ENCODE measurements around the gene LARP1.
"Not testable (repeated sequence)": the region's sequence is repeated elsewhere in the genome, so short reads cannot be mapped to it uniquely, and the experiment has no call there.

Gene LARP1

GRCh38 chr5:154824070-154824469 lies 68.9 kb downstream of the LARP1 start:
- DNase-seq (ENCODE audit: low read depth in 2 of 2) = no peak

DNA sequence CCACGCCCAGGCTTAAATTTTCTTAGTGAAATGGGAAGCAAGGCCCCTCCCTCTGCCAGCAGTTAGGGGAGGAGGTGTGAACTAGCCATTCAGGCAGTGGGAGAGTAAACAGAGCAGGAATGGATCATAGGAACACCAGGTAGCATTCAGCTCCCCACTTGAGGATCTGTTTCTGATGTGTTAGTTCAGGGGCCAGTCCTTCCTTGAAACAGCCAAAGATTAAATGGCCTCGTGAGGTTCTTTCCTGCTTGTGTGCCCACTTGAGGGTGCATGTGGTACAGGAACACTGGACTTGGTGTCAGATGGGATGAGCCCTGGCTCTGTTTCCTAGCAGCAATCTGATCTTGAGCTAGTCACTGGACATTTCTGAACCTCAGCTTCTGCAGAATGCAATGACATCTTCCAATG lies 74.0 kb downstream of the LARP1 start:
- DNase-seq (ENCODE audit: low read depth in 2 of 2) = no peak

DNA sequence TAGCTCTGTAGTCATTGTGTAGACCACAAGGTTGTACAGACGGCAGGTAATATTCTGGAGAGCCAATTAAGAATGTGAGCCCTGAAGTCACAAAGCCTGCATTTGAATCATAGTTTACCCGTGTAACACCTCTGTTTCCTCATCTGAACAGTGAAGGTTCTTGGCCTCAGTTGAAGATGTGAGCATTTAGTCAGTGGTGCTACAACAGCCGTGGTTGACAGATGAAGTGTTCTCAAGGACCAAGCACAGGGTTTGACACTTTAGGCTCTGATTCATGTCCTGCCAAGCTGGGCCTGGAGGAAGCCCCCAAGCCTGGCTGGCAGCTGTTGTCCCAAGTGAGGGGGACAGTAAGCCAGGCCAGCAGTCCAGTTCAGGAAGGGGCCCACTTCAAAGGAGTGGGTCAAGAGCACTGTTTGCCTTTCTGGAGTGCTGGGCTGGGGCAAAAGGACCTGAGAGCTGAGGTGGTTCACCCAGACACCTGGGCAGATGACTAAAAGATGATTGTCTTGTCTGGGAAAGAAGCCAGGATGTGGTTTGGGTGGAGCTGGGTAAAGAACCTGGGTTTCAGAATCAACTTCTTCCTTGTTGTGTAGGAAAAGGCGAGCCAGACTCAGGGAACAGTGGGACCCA lies 74.5 kb downstream of the LARP1 start:
- DNase-seq (ENCODE audit: low read depth in 2 of 2) = no peak

DNA sequence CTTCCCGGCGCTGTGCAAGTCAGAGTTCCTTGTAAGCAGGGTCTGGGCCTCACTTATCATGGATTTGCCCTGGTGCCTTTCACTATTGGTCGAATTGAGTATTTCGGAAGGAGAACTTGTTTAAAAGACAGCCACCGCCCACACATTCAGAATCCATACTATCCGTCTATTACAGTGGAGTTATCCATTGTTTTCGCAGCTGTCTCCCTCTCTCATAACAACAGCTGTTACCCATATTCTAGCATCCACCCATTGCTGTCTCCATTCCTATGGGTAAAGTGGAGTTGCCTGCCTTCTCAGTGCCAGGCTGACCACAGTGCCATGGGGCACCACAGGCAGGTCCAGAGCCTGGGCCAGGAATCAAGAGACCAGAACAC lies 75.0 kb downstream of the LARP1 start:
- no peak for DNase-seq (ENCODE audit: low read depth in 2 of 2)

DNA sequence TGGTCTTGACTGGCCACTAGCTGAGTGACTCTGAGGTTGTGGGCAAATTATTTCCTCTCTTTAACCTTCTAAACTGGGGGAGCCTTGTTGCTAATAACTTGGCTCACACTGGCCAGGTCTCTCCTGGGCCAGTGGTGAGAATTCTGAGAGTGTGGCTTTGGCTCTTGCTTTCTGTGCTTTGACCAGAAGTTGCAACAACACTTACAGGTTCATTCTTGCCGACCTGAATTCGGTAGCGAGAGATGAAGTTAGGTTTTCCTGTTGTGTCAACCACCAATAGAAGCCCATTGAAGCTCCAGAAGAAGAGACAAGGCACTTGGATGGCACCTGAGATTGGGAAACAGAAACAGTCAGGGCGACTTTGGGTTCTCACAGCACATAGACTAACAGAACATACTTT lies 75.4 kb downstream of the LARP1 start:
- no peak for DNase-seq (ENCODE audit: low read depth in 2 of 2)

DNA sequence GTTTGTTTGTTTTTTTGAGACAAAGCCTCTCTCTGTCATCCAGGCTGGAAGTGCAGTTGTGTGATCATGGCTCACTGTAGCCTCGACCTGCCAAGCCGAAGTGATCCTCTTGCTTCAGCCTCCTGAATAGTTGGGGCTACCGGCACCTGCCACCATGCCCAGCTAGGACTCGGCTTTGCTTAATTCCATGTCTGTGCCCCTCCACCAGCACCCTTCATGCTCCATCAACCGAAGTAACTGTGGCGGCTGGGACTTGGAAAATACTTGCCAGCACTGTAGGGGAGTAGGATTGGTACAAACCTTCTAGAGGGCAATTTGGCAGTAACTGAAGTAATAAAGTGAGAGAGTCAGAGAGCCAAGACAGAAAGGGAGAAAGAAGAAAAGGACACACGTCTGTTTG lies 76.3 kb downstream of the LARP1 start:
- no peak for DNase-seq (ENCODE audit: low read depth in 2 of 2)

DNA sequence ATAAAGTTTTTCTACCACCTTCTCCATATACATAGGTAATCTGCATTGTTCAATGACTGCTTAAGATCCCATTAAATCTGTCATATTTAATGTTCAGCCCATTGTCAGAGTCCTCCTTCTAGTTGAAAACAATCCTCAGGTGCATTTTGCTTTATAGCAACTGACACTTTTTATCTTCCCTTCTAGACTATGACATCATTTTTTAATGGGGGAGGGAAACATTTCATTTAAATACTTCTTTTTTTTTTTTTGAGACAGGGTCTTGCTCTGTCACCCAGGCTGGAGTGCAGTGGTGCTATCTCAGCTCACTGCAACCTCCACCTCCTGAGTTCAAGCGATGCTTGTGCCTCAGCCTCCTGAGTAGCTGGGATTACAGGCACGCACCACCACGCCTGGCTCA lies 77.6 kb downstream of the LARP1 start:
- not testable (repeated sequence) for DNase-seq (ENCODE audit: low read depth in 2 of 2)

- no peak for DNase-seq (ENCODE audit: low read depth in 2 of 2)
These were observed 78.9 kb downstream of the LARP1 start for GRCh38 chr5:154834053-154834452.

GRCh38 chr5:154835701-154836052 lies 80.5 kb downstream of the LARP1 start:
- not testable (repeated sequence) for DNase-seq (ENCODE audit: low read depth in 2 of 2)

DNA sequence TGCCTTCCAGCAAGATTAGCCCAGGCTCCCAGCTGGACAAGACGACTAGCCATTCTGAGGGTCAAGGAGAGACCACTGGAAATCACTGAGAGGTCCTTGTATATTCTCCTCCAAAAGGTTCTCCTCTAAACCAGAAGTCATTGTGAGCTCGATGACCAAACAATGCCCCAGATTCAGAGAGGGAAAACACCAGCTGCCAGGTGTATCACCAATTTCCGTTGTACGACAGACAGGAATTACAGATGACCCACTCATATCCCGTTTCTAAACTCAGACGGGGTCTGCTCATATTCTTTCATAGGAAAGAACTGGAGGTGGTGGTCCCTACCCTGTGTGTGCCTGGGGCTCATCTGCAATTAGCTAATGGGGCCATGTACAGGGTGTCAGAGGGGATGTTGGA lies 81.0 kb downstream of the LARP1 start:
- DNase-seq (ENCODE audit: low read depth in 2 of 2) = no peak

GRCh38 chr5:154837009-154837901 lies 82.1 kb downstream of the LARP1 start:
- DNase-seq (ENCODE audit: low read depth in 2 of 2) = no peak

DNA sequence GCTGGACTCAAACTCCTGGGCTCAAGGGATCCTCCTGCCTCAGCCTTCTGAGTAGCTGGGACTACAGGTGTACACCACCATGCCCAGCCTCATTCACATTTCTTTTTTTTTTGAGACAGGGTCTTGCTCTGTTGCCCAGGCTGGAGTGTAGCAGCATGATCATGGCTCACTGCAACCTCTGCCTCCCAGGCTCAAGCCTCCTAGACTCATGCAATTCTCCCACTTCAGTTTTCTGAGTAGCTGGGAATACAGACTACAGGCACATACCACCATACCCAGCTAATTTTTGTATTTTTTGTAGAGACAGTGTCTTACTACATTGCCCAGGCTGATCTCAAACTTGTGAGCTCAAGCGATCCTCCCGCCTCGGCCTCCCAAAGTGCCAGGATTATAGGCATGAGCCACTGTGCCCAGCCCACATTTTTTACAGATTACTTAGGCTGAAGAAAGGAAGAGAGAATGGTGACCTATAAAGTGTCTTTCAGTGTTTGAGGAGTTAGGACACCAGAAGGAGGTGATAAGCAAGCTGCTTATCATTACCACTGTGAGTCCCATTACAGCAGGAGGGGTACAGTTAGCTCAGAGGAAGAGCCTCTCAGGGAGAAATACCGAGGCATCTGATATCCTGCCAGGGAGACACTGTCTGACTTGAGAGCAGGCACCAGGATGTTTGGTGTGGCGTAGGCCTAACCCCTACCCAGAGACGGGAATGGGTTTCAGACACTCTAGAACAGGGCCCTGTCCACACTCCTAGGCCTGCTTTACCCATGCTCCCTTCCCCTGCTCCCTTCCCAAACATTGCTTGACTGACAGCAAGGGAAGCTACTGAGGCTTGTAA lies 85.5 kb downstream of the LARP1 start:
- DNase-seq (ENCODE audit: low read depth in 2 of 2) = no peak

DNA sequence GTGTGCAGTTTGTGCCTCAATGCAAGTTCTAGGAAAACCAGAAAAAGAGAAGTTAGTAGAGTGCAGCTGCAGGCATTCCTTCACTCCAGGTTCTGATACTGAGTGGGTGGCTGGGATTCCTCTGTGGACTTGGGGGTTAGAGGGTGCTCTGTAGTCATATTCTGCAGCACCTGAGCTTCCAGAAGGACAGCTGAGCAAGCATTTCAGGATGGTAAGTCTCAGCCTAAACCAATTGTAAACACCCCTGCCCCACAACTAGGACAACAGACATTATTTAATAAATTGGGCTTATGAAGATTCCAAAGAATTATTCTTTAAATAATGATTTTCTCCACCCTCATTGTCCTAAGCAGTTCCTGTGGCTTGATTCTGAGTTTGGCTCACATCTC lies 86.1 kb downstream of the LARP1 start:
- DNase-seq (ENCODE audit: low read depth in 2 of 2) = no peak

DNA sequence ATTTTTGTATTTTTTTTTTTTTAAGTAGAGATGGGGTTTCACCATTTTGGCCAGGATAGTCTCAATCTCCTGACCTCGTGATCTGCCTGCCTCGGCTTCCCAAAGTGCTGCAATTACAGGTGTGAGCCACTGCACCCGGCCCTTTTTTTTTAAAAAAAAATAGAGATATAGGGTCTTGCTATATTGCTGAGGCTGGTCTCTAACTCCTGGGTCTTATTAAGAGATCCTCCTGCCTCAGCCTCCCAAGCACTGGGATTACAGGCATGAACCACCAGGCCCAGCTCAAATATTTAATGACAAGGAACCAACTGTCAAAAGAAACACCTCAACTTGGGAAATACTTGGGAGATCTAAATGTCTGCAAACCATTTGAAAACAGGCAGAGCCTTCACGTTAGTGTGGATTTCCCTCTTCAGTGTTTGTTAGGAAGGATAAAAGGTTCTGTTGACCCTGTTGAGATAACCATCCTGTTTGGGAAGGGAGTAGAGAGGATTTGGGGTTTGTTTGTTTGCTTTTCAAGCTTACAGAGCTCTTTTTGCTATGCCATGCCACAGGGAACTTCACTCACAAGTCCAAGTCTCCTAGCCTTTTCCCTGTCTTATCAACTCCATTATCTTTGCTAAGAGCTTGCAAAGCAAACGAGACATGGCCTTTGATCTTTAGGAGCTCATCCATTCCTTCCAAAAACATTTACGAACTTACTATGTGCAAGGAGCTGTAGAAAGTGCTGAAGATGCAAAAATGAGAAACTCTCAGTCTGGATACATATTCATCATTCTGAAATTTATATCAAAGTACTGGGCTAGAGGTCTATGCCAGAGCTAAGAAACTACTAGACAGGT lies 87.7 kb downstream of the LARP1 start:
- no peak for DNase-seq (ENCODE audit: low read depth in 2 of 2)

GRCh38 chr5:154844809-154845208 lies 89.6 kb downstream of the LARP1 start:
- DNase-seq (ENCODE audit: low read depth in 2 of 2) = no peak

- no peak for DNase-seq (ENCODE audit: low read depth in 2 of 2)
These were observed 94.1 kb downstream of the LARP1 start for GRCh38 chr5:154849264-154849785.

- DNase-seq (ENCODE audit: low read depth in 2 of 2) = no peak
These were observed 94.6 kb downstream of the LARP1 start for GRCh38 chr5:154849791-154850201.

GRCh38 chr5:154850255-154851062 lies 95.3 kb downstream of the LARP1 start, which contains the start of gene FAXDC2:
TSS of gene FAXDC2 (minus strand) at chr5:154850603. CDS start at chr5:154838178, 12,425 bp downstream.
- no peak for DNase-seq (ENCODE audit: low read depth in 2 of 2)

DNA sequence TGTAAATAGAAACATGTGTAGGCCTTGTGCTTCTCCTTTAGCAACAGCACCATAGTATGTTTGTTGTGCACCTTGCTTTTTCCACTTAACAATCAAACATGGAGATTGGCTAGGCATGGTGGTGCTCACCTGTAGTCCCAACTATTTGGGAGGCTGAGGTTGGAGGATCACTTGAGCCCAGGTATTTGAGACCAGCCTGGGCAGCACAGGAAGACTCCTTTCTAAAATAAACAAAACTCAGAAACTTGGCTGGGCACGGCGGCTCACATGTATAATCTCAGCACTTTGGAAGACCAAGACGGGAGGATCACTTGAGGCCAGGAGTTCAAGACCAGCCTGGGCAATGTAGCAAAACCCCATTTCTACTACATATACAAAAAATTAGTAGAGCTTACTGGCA lies 96.2 kb downstream of the LARP1 start:
- DNase-seq (ENCODE audit: low read depth in 2 of 2) = no peak

DNA sequence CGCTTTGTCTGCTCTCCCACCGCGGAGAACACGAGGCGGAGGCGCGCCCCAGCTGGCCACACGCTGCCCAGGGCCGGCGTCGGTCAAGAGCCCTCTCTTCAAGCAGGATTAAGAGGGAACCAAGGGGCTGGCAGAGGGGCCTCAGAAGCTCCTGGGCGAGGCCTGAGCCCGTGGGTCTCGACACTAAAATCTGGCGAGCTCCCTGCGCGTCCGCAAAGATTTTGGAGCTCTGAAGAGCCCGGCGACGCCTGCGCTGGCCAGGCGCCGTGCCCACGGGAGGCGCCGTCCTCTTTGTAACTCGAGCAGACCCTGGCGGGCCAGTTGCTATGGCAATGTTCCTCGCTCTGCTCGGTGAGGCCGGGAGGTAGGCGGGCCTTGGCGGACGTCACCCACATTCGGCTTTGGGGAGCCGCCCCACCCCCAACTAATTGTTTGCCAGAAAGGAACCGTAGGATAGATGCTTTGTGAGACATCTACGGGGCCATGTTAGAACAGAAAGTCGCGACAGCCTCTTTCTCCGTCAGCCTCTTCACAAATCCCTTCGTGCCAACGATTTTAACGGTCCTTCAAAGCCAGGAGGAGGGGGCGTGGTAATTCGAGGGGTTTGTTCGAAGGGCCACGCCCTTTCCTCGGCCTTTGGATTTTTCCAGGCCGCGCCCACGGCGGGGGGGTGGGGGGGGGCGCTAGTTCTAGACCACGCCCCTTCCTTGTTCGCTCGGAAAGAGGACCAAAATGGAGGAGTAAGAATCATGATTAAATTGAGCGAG lies 102.5 kb downstream of the LARP1 start:
- peak; percentile 69 to 79 for DNase-seq (ENCODE audit: low read depth in 2 of 2)

Data from stimulated activated CD8-positive, alpha-beta memory T cell treated with anti-CD3 and anti-CD28 coated beads, Interleukin-2, amount 100 ng/mL, for 1 hour (primary cell).